Breast epithelium (tissue), 3 donors: ENCODE data around the gene STMP1.

ENCODE experiments used
- CTCF ChIP-seq, 3 donors: fragments of 450-650 bp; IDR thresholded peaks; one replicate each; pipeline ENCODE4 v1.5.1; 2016 to 2017; ENCODE audit warnings: antibody characterized with exemption in 3 of 3, mild to moderate bottlenecking in 3 of 3, moderate library complexity in 3 of 3
- POLR2AphosphoS5 ChIP-seq, 3 donors: sonication (generic); formaldehyde crosslinking; IDR thresholded peaks; one replicate each; pipeline ENCODE4 v1.6.1; 2017; ENCODE audit warnings: antibody characterized with exemption in 3 of 3

GRCh38 chr7:135711139-135711469 is 48.8 kb downstream of the STMP1 start:
- TF ChIP-seq POLR2AphosphoS5 (IDR thresholded peaks at IDR 0.05) (no peak), CTCF (IDR thresholded peaks at IDR 0.05) (no peak)
